ENCODE measurements around the gene OR10A5.

DNA sequence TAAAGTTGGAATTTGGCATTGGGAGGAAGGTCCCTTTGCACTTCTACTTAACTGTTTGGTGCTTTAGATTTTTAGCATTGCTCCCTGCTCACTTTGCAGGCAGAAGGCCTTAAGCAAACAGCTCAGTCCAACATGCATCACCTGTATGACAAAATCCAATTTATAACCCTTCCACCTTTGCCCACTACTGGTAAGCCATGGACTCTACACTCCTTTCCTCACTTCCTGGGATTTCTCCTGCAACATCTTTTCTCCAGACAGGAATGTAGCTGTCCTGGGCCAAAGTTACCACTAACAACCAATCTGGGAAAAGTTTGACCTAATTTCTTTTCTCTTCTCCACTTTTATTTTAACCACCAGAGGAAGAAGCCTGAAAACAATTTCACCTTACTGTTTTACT is 48.6 kb downstream of the OR10A5 start:
- TF ChIP-seq POLR2A (conservative IDR thresholded peaks at IDR 0.05) (no peak), SPI1 (IDR thresholded peaks at IDR 0.05; ENCODE audit: borderline replicate concordance, low read depth, low read length) (no peak)
- TF ChIP-seq, protein P1, sequence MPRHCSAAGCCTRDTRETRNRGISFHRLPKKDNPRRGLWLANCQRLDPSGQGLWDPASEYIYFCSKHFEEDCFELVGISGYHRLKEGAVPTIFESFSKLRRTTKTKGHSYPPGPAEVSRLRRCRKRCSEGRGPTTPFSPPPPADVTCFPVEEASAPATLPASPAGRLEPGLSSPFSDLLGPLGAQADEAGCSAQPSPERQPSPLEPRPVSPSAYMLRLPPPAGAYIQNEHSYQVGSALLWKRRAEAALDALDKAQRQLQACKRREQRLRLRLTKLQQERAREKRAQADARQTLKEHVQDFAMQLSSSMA (CRISPR knock-in tag; IDR thresholded peaks at IDR 0.05), result no peak

Data from K562 (cell line).